ENCODE results near the gene SIPA1L3.

The SIPA1L3 gene

DNA sequence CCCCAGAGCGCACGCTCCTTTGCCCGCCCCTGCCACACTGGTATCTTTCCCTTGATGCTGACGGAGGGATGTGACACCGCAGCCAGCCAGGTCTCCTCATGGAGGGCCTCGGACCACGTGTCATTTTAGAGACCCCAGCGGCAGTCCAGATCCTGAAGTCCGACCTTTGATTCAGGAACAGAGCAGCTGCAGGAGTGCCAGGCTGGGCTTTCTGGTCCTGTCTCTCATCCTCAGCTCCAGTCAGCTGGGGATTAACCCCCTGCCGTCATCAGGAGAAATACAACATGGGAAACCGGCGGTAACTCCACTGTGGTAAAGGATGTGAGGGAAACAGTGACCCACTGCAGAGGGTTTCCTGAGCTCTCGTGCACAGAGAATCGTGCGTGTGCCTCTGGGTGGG lies 140.6 kb downstream of the SIPA1L3 start:
- CTCF ChIA-PET: interaction anchor here (0.6 kb wide), 1 partner anchor 44 kb away, joined by 5 read pairs; no protein-coding TSS in a partner anchor
- no peak overlapping the region for H3K27ac ChIP-seq (ENCODE audit: extremely low read depth, low read depth, low read length)
- POLR2A ChIA-PET: interaction anchor here (0.5 kb wide), 1 partner anchor 37 kb away, joined by 4 read pairs; no protein-coding TSS in a partner anchor

GRCh38 chr19:38049105-38049649 lies 142.2 kb downstream of the SIPA1L3 start:
- ChIA-PET CTCF (interaction anchor here (0.6 to 1.1 kb wide), 3 partner anchors 62 to 147 kb away, joined by 3 to 4 read pairs (median 3); no protein-coding TSS in a partner anchor), POLR2A (no interaction called here)
- TF ChIP-seq GLIS1 (tag by site-specific recombination; IDR thresholded peaks at IDR 0.05): peak; percentile 66
- no peak for TF ChIP-seq ZNF214 (tag by site-specific recombination; IDR thresholded peaks at IDR 0.05; ENCODE audit: borderline replicate concordance)
- TF ChIP-seq ZIC2 (tag by site-specific recombination; IDR thresholded peaks at IDR 0.05): 0 out of 2 replicates have a peak, but pooled peaks have one; percentile 37
- H3K36me3 ChIP-seq (ENCODE audit: control insufficient read depth in 2 of 2, insufficient read depth in 1 of 2, low read length in 2 of 2): peaks cover 0 to 7% of the 10 kb centered on the region in 2 experiments; a peak in 1 of 3 replicates
- H3K4me3 ChIP-seq (ENCODE audit: low read depth, low read length): no peak overlapping the region
- no peaks in the 10 kb centered on the region for H3K9me3 ChIP-seq (ENCODE audit: control insufficient read depth, insufficient read depth, low read depth, low read length)
- no peak overlapping the region for H3K27ac ChIP-seq (ENCODE audit: extremely low read depth, low read depth, low read length)
- no peaks in the 10 kb centered on the region for H3K4me1 ChIP-seq (ENCODE audit: control insufficient read depth, insufficient read depth, low read length)

More for the DNA sequence above, 140.6 kb downstream of the SIPA1L3 start:
- peaks cover 0 to 7% of the 10 kb centered on the region in 2 experiments; a peak in 1 of 3 replicates for H3K36me3 ChIP-seq (ENCODE audit: control insufficient read depth in 2 of 2, insufficient read depth in 1 of 2, low read length in 2 of 2)
- TF ChIP-seq ZNF324 (tag by site-specific recombination; IDR thresholded peaks at IDR 0.05) (no peak), ZNF549 (tag by site-specific recombination; IDR thresholded peaks at IDR 0.05) (no peak), GLIS1 (tag by site-specific recombination; IDR thresholded peaks at IDR 0.05) (peak; percentile 69), ZNF292 (tag by site-specific recombination; IDR thresholded peaks at IDR 0.05; ENCODE audit: borderline replicate concordance, low read depth) (no peak), ZNF18 (tag by site-specific recombination; IDR thresholded peaks at IDR 0.05) (no peak), ZBTB8A (tag by site-specific recombination; IDR thresholded peaks at IDR 0.05) (no peak), ZNF707 (tag by site-specific recombination; IDR thresholded peaks at IDR 0.05) (no peak), ZNF76 (tag by site-specific recombination; IDR thresholded peaks at IDR 0.05; ENCODE audit: borderline replicate concordance, low read depth) (no peak), ZNF37A (tag by site-specific recombination; IDR thresholded peaks at IDR 0.05) (no peak), YY2 (tag by site-specific recombination; IDR thresholded peaks at IDR 0.05) (no peak), ZNF48 (tag by site-specific recombination; IDR thresholded peaks at IDR 0.05) (no peak), KLF9 (tag by site-specific recombination; IDR thresholded peaks at IDR 0.05; ENCODE audit: low read depth) (no peak), ZNF157 (tag by site-specific recombination; IDR thresholded peaks at IDR 0.05) (no peak), ZNF530 (tag by site-specific recombination; IDR thresholded peaks at IDR 0.05; ENCODE audit: low read depth) (no peak), ZNF701 (tag by site-specific recombination; IDR thresholded peaks at IDR 0.05) (no peak), ZFP41 (tag by site-specific recombination; IDR thresholded peaks at IDR 0.05; ENCODE audit: borderline replicate concordance) (no peak), GLIS2 (tag by site-specific recombination; IDR thresholded peaks at IDR 0.05) (0 out of 2 replicates have a peak, but pooled peaks have one; percentile 16), ZNF354C (tag by site-specific recombination; IDR thresholded peaks at IDR 0.05; ENCODE audit: borderline replicate concordance, low read depth) (no peak), WT1 (tag by site-specific recombination; IDR thresholded peaks at IDR 0.05) (no peak), ZNF19 (tag by site-specific recombination; IDR thresholded peaks at IDR 0.05; ENCODE audit: low read depth) (no peak), ZNF302 (tag by site-specific recombination; IDR thresholded peaks at IDR 0.05; ENCODE audit: low read depth) (no peak), PRDM1 (tag by site-specific recombination; IDR thresholded peaks at IDR 0.05) (no peak), ZIC2 (tag by site-specific recombination; IDR thresholded peaks at IDR 0.05) (peak; percentile 72)
- H3K4me3 ChIP-seq (ENCODE audit: low read depth, low read length): no peak overlapping the region
- no peaks in the 10 kb centered on the region for H3K4me1 ChIP-seq (ENCODE audit: control insufficient read depth, insufficient read depth, low read length)
- no peaks in the 10 kb centered on the region for H3K9me3 ChIP-seq (ENCODE audit: control insufficient read depth, insufficient read depth, low read depth, low read length)
